GM12872 (cell line): ENCODE results near the gene ODF2L.

Source experiments
- TF ChIP-seq, protein P1 (sequence below): IDR thresholded peaks from 3 replicates; pipeline ENCODE4 v1.5.1; 2011; ENCODE audit warnings: low read depth, mild to moderate bottlenecking, low read length, moderate library complexity; ENCODE audit not compliant: insufficient read depth

Gene ODF2L

GRCh38 chr1:86317926-86318325 lies 78.2 kb downstream of the ODF2L start:
- TF ChIP-seq, protein P1, sequence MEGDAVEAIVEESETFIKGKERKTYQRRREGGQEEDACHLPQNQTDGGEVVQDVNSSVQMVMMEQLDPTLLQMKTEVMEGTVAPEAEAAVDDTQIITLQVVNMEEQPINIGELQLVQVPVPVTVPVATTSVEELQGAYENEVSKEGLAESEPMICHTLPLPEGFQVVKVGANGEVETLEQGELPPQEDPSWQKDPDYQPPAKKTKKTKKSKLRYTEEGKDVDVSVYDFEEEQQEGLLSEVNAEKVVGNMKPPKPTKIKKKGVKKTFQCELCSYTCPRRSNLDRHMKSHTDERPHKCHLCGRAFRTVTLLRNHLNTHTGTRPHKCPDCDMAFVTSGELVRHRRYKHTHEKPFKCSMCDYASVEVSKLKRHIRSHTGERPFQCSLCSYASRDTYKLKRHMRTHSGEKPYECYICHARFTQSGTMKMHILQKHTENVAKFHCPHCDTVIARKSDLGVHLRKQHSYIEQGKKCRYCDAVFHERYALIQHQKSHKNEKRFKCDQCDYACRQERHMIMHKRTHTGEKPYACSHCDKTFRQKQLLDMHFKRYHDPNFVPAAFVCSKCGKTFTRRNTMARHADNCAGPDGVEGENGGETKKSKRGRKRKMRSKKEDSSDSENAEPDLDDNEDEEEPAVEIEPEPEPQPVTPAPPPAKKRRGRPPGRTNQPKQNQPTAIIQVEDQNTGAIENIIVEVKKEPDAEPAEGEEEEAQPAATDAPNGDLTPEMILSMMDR, result no peak

DNA sequence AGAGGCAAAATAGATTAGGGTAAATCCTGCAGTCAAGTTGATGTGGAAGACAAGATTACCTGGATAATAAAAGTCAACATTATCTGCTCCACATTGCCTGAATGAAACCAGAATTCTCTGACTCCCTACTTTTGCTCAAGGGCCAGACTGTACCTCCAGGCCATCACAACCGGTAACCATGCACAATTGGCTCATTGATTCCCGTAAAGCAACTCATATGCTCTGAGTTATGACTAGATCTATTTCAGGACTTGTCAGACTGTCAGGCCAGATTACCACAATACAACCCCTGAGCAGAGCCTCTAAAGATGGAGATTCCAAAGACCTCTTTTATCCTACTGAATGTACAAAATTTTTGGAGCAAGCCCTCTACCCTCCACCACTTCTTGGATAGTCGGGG lies 90.4 kb downstream of the ODF2L start:
- TF ChIP-seq, protein P1, result no peak

GRCh38 chr1:86303041-86303690 lies 93.0 kb downstream of the ODF2L start:
- TF ChIP-seq, protein P1, result no peak
